ENCODE measurements around the gene OSBPL9.
"Not testable (repeated sequence)": the region's sequence is repeated elsewhere in the genome, so short reads cannot be mapped to it uniquely, and the experiment has no call there.

The OSBPL9 gene

GRCh38 chr1:51610104-51610503, 6.8 kb upstream of the OSBPL9 start:
- DNase-seq (ENCODE audit: low read depth) = not testable (repeated sequence)

DNA sequence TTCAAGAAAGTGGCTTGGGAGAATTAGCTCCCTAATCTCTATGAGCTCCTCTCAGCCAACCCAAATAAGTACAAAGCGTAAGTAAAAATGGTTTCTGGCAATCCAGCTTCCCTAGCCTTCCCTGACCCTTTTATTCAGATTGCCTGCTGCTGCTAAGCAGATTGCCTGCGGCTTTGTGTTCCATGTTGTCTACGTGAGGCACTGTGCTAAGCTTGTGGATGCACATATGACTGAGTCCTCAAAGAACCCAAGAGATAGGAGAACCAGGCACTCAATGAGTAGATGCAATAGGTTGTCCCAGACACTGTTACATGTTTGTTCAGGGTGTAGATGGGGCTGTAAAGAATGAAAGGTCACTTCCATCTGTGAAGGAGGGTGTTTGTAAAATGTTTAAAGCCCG, 6.3 kb upstream of the OSBPL9 start:
- no peak for DNase-seq (ENCODE audit: low read depth)

DNA sequence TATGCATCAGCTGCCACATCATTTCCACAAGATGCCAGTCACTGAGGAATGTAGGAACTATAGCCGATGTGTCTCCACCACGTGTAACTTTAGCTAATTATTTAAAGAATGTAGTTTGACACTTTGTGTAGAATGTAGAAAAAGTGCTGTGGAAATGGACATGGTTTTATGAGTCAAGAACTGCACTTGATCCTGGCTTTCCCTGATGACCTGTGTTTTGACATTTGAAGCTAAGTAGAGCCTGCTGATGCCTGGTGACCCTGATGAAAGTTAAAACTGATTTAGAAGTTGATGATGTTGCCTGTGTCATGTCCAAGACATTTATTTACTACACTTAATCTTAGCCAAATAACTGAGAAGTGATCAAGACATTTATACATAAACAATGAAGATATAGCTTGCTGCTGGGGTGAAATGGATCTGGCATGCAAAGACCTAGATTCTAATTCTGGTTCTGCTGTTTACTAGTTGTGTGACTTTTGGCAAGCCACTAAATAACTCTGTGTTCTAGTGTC, 4.4 kb upstream of the OSBPL9 start:
- DNase-seq (ENCODE audit: low read depth) = no peak

GRCh38 chr1:51615780-51616291, 1.1 kb upstream of the OSBPL9 start:
- DNase-seq (ENCODE audit: low read depth) = no peak

DNA sequence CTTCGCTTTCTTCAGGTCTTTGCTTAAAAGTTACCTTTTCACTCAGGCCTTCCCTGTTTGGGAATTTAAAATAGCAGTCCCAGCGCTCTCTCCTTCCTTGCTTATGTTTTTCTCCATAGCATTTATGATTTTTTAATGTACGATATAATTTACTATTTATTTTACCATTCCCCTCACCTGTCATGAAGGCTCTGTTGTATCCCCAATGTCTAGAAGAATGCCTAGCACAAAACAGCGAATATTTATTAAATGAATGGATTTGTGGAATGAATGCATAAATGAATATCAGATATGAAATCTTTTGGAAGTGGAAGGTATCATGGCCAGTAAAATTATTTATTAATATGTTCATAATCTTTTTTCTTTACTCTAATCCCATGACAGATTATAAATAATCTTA, 402 bp upstream of the OSBPL9 start:
- no peak for DNase-seq (ENCODE audit: low read depth)

DNA sequence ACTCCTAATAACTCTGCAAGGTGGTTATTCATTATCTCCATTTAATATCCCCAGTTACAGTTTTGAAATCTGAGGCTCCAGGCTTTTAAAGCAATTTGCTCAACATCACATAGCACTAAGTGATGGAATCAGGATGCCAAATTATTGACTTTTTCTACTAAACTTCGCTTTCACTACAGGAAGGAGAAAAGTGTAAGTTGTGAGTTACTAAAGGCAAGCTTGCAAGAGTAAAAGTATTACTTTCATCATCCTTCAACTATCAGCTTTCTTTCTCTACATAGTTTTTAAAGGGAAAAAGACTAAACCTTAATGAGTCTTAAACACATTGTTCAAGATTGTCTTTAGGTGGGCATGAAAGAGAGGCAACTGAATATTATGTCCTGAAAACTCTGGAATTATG, 1.8 kb downstream of the OSBPL9 start:
- DNase-seq (ENCODE audit: low read depth) = no peak

DNA sequence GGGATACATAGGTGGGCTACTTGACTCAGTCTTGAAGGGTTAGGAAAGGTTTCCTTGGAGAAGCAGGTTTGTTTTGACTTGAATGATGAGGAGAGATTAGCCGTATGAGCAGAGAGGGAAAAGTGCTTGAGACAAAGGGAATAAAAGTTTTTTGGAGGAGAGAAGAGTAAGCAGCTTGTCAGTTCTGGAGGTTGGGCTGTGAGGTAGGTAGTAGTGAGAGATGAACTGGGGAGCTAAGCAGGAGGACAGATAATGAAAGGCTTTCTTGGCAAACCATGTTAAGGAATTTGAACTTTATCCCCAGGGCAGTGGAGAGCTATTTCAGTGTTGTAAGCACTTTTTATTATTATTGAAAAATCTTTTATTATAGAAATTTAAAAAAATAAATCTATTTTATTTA, 3.6 kb downstream of the OSBPL9 start:
- no peak for DNase-seq (ENCODE audit: low read depth)

DNA sequence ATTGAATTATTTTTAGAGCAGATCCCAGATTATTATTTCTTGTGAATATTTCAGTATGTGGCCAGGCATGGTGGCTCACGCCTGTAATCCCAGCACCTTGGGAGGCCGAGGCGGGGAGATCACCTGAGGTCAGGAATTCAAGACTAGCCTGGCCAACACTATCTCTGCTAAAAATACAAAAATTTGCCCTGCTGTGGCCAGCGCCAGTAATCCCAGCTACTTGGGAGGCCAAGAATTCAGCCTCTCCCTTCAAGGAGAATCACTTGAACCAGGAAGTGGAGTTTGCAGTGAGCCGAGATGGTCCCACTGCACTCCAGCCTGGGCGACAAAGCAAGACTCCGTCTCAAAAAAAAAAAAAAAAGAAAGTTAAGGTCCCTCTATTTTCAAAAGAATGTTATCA, 4.3 kb downstream of the OSBPL9 start:
- no peak for DNase-seq (ENCODE audit: low read depth)

GRCh38 chr1:51621841-51622454, 5.1 kb downstream of the OSBPL9 start:
- DNase-seq (ENCODE audit: low read depth) = no peak

DNA sequence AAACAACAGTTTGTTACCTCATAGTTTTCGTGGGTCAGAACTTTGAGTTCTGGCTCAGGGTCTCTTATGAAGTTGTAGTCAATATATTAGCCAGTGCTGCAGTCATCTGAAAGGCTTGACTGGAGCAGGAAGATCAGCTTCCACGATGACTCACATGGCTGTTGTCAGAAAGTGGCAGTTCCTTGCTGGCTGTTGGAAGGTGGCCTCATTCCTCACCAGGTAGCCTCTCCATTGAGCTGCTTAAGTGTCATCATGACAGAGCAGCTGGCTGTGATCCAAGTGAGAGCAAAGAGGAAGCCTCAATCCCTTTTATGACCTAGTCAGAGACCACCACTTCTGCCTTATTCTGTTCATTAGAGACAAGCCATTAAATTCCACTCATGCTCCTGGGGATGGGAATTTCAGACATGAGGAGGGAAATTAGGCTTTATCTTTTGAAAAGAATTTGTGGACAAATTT, 5.6 kb downstream of the OSBPL9 start:
- no peak for DNase-seq (ENCODE audit: low read depth)

DNA sequence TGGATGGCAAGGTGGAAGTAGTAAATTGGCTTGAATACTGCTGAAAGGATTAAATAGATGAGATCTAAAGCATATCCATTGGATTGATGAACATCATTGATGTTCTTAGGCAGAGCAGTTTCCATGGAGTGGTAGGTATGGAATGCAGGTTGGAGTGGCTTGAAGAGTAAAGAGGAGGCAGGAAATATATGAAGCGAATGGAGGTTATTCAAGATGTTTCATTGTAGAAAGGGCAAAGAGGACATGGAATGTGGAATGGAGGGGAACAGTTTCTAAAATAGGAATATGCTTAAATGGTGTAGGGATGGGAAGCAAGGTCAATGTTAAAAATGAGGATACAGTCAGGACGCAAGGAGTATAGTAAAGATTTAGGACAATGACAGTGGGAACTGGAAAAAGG, 6.1 kb downstream of the OSBPL9 start:
- DNase-seq (ENCODE audit: low read depth) = no peak

- no peak for DNase-seq (ENCODE audit: low read depth)
These were observed 6.6 kb downstream of the OSBPL9 start for GRCh38 chr1:51623450-51623849.

- no peak for DNase-seq (ENCODE audit: low read depth)
These were observed 8.0 kb downstream of the OSBPL9 start for GRCh38 chr1:51624855-51625254.

- DNase-seq (ENCODE audit: low read depth) = no peak
These were observed 10.8 kb downstream of the OSBPL9 start for GRCh38 chr1:51627672-51628071.

- DNase-seq (ENCODE audit: low read depth) = no peak
These were observed 12.1 kb downstream of the OSBPL9 start for GRCh38 chr1:51628715-51629590.

- DNase-seq (ENCODE audit: low read depth) = no peak
These were observed 13.0 kb downstream of the OSBPL9 start for GRCh38 chr1:51629918-51630317.

DNA sequence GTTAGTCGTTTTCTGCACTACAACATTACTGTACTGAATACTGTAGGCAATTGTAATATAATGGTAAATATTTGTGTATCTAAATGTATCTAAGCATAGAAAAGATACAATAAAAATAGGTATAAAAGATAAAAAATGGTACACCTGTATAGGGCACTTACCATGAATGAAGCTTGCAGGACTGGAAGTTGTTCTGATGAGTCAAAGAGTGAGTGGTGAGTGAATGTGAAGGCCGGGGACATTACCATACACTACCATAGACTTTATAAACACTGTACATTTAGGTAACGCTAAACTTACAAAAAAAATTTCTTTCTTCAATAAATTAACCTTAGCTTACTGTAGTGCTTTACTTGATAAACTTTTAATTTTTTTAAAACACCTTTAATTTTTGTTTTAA, 13.5 kb downstream of the OSBPL9 start:
- no peak for DNase-seq (ENCODE audit: low read depth)

- no peak for DNase-seq (ENCODE audit: low read depth)
These were observed 14.0 kb downstream of the OSBPL9 start for GRCh38 chr1:51630922-51631321.

GRCh38 chr1:51631747-51632146, 14.9 kb downstream of the OSBPL9 start:
- no peak for DNase-seq (ENCODE audit: low read depth)

GRCh38 chr1:51634618-51635017, 17.7 kb downstream of the OSBPL9 start:
- DNase-seq (ENCODE audit: low read depth) = no peak

- DNase-seq (ENCODE audit: low read depth) = no peak
These were observed 18.7 kb downstream of the OSBPL9 start for GRCh38 chr1:51635615-51636014.

DNA sequence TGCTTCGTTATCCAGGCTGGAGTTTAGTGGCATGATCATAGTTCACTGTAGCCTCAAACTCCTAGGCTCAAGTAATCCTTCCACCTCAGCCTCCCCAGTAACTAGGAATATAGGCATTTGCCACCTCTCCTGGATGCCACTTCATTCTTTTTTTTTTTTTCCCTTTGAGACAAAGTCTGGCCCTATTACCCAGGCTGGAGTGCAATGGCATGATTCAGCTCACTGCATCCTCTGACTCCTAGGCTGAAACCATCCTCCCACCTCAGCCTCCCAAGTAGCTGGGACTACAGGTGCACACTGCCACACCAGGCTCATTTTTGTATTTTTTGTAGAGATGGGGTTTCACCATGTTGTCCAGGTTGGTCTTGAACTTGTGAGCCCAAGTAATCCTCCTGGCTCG, 19.3 kb downstream of the OSBPL9 start:
- no peak for DNase-seq (ENCODE audit: low read depth)

Measured in stimulated activated CD8-positive, alpha-beta memory T cell treated with anti-CD3 and anti-CD28 coated beads, Interleukin-15, amount 100 ng/mL, for 1 hour (primary cell).